GM18505 (cell line): ENCODE results near the gene MYLK.
"Not testable (repeated sequence)": the region's sequence is repeated elsewhere in the genome, so short reads cannot be mapped to it uniquely, and the experiment has no call there.

Experiments
- ATAC-seq: cut with Tn5 transposase; IDR thresholded peaks from one replicate; pipeline ENCODE4 v1.9.1; 2021; ENCODE audit not compliant: unreplicated experiment
- POLR2A ChIP-seq: IDR thresholded peaks from 4 replicates; pipeline ENCODE4 v1.6.1; 2011; ENCODE audit warnings: borderline replicate concordance; ENCODE audit not compliant: insufficient read depth, insufficient read length; ENCODE audit errors: extremely low read depth

The MYLK gene

DNA sequence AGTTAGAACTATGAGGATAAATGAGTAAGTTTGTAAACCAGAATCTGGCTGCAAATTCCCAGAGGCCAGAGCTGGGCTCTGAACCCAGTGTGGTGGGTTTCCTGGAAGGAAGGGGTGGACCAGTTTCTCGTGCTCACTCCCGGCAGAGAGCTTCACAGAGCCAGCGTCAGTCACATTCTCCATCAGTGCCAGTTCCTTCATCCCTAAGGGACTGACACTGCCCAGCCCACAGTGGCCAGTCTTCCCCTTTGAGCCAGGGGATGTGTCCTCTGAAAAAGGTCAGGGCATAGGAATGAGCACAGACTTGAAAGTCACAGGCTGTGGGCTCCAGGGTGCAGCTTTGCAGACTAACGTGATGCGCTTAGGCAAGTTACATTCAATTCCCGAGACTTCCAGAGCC, 163.5 kb downstream of the MYLK start:
- ATAC-seq, result no peak
- no peak for TF ChIP-seq POLR2A

DNA sequence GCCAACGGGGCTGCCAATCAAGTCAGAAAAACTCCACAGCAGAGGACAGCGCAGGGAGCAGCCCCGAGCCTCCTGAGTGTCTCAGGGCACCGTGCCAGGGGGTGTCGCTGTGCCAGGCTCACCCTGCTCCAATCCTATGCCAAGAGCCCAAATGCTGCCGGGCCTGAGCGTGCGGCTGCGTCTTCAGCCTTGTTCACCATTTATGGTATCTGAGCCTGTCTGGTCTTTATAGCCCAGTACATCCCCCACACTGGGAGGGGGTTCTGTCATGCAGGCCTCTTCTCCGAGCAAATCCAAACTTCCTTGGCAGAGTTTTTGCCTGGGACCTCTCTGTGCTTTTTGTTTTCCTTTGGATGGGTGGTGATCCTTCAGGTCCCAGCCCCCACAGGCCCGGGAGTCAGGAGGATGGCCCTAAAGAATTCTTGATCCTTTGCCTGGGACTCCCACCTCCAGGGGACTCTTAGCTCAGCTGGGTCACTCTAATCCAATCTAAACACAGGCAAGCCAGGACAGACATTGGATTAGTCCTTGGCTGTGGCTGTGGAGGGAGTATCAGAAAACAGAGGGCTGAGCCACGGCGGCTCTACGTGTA, 164.2 kb downstream of the MYLK start:
- no peak for TF ChIP-seq POLR2A
- no peak for ATAC-seq

DNA sequence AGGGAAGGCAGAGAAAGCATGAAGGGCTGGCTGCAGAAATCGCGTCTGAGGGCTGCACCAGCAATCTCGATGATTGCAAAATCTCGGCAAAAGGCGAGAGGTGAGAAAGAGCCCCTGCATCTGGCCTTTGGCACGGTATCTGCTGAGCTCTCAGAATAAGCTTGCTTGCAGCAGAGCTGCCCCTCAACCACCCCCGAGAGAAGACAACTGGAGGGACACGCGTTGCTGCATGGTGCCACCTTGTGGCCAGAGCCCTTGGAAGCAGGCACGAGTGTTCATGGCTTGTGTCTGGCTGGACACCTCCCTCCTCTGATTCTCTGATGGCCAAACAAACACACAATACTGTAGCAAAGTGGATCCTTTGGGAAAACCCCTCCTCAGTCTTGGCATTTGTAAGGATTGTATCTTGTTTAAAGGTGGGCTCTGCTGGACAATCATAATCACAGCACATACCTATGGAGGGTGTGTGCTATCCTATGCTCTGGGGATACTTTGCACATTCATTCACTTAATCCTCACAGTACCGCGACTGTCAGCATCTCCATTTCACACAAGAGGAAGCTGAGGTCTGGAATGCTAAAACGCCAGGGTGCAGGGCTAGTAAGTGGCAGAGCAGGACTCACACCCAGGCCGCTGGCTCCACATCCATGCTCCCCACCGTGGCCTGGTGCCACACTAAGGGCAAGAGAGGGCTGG, 164.9 kb downstream of the MYLK start:
- ATAC-seq, result not testable (repeated sequence)

DNA sequence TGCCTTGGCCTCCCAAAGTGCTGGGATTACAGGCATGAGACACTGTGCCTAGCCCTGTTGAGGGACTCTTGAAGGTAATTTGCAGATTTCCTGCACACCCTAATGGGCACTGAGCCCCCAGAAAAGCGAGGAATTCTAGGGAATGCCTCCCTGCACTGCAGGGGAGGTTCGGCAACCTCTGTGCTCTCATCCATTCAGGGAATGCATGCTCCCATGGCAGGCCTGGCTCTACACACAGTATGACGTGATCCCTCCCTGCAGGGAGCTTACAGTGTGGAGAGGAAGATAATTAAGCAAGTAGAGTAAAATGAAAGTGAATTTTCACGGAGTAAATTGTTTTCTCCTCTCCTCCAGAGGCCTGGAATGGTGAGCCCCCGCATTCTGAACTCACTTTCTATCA, 166.0 kb downstream of the MYLK start:
- no peak for ATAC-seq
- no peak for TF ChIP-seq POLR2A

DNA sequence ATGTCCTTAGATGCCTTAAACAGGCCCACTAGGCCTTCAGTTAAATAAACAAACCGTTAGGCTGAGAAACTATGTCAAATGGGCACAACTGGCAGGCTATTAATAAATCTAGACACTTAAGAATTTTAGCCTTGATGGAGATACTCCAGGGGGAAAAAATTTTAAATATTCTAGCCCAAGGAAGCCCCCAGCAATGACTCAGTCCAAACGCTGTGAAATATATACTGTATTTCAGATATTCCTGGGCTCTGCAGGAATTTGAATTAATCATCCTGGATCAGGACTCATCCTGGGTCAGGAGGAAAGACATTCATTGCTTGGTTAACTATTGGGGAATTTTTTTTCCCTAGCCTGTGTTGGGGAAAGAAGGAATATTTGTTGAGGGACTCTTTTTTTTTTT, 166.7 kb downstream of the MYLK start:
- ATAC-seq, result not testable (repeated sequence)

DNA sequence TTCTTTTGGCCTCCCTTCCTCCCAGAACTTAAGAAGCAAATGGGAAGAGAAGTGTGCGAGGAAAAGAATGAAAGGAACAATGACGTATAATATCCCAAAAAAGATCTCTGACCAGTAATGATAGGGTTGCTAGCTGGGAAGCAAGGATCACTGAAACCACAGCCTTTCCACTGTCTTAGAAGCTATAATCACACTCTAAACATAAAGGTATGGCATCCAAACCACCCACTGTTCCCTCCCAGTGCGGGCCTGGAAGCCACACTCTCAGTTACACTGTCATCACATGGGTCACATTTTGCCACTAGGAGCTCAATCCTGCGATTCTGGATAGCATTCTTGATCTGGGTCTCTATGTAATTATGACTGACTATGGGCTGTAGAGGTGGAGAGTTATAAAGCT, 167.7 kb downstream of the MYLK start:
- no peak for ATAC-seq
- TF ChIP-seq POLR2A, result no peak

DNA sequence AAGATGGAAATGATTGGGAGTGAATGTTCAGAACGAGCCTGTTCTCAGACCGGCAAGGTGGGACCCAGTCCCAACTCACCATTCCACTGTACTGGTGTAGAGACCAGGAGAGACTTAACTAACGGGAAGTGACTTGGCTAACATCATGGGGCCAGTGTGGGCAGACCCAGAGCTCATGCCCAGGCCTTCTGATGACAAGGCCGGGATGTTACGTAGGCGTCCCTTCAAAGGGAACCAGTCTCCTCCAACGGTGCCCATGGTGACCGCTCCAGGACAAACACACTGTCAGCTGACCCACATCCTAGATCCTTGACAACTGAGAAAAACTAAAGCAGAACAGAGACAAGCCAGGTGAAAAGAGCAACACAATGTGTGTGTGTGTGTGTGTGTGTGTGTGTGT, 170.9 kb downstream of the MYLK start:
- no peak for TF ChIP-seq POLR2A
- no peak for ATAC-seq

DNA sequence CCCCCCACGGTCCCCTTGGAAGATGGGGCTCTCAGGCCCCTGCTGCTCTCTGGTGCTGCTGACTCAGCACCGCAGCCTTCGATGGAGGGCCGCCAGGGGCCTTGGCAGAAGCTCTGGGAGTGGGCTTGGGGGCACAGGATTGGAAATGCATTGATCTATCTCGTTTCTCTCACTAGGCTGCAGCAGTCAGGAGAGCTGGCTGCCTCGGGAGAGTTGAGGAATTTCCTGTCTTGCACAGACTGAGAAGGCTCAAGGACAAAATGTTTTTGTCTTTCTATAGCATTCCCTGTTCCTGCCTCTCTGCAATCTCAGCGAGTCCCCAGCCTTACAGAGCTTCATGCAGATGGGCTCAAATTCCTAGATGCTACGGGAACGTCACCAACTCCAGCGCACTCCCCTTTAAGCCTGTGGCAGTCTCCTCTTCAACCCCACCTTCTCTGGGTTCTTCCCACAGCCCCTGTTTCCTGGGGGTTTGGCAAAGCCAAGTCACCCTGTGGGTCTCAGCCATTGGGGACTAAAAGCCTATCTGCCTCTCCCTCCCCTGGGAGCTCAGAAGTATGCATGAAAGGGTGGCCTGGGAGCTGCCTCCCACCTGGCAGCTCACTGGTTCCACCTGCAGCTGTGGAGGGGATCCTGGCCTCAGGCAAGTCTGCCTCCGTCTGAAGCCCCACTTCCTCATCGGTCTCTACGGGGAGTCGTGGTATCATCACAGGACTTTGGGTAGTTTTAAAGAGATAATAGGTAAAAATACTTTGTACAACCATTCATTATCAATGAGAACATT, 171.9 kb downstream of the MYLK start:
- TF ChIP-seq POLR2A, result no peak
- ATAC-seq, result no peak

DNA sequence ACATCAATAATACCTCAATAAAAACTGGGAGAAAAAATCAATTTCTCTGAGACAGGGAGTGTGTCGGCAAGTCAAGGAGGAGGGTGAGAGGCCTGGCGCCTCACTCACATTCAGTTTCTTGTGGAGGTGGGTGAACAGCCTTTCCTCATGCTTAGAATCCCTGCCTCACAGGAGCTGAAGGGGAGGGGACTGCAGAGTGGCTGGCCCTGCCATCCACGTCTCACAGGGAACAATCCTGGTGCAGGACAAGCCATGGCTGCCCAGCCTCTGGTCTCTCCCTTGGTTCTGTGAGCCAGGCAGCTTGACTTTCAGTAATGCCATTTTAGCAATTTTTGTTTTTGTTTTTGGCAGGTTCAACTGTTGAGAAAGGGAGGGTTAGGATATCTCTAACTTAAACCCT, 172.8 kb downstream of the MYLK start:
- ATAC-seq, result no peak
- TF ChIP-seq POLR2A, result no peak

DNA sequence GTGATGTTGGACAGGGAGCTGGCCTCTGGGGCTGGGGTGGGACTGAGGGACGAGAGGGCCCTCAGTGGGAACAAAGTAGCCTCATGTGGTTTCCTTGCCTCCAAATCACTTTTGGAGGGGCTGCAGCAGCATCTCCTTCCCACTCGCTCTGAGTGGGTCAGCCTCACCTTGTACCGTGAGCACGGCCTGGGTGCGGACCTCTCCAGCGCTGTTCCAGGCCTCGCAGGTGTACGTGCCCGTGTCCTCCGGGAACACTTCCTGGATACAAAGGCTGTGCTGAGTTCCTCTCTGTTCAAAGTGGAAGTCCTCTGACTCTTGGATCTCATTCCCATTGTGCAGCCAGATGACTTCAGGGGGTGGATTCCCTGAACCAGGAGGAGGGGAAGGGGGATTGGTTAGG, 175.6 kb downstream of the MYLK start:
- no peak for ATAC-seq

DNA sequence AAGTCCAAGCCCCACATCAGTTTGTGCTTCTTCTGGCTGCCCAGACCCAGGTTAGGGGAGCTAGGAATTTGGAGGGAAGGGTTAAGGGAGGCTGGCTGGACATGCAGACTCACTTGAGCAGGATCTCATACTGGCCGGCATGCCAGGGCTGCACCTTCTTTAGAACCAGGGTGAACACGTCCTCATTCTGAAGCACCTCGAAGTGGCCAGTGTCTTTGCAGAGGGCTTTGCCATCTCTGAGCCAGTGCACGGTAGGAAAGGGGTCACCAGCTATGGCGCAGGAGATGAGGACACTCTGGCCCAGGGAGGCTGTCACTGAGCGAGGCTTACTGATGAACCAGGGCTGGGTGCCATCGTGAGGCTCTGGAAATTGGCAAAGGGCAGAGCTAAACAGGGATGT, 176.5 kb downstream of the MYLK start:
- not testable (repeated sequence) for ATAC-seq

More for the DNA sequence above, 175.6 kb downstream of the MYLK start:
- no peak for TF ChIP-seq POLR2A

DNA sequence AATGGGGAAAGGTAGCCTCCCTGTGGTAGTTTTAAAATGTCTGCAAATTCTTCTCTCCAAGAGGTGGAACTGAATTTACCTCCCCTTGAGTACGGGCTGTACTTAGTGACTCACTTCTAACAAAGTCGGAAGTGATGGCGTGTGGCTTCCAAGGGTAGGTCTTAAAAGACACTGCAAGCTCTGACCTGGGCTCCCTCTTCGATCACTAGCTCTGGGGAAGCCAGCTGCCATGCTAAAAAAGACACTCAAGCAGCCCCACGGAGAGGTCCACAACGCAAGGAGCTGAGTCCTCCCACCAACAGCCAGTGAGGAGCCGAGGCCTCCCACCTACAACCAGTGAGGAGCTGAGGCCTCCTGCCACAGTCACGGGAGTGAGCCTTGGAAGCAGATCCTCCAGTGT, 177.3 kb downstream of the MYLK start:
- ATAC-seq, result no peak
- TF ChIP-seq POLR2A, result no peak

DNA sequence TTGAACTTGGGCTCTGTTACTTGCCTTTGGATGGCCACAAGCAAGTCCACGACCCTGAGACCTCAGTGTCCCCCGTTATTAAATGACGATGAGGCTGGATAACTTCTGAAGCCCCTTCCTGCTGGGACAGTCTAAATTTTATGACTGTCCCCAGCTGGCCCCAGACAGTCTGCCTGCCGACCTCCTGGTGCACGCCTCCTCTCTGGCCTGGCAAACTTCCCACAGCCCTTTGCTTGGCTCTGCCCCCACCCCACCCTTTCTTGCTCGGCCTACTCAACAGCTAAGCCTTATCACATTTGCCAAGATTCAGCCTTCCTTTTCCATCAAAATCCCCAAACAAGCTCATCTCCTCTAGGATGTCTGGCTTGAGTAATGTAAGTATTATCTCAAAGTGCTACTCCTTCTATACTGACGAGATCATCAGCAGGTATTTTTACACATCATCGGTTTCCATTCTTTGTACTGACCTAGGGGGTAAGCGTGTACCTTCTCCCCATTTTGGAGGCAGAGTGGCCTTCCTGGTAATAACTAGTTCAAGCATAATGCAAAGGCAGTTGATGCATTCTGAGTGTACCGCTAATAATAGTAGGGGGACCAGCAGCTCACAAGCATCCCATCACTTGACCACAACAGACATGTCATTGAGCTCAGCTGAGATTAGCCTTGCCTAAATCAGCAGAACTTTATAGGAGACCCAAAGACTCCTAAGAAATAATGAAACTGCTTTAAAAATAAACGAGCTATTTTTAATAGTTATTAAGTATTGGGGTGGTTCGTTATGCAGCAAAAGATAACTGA, 178.4 kb downstream of the MYLK start:
- no peak for ATAC-seq
- TF ChIP-seq POLR2A, result no peak

DNA sequence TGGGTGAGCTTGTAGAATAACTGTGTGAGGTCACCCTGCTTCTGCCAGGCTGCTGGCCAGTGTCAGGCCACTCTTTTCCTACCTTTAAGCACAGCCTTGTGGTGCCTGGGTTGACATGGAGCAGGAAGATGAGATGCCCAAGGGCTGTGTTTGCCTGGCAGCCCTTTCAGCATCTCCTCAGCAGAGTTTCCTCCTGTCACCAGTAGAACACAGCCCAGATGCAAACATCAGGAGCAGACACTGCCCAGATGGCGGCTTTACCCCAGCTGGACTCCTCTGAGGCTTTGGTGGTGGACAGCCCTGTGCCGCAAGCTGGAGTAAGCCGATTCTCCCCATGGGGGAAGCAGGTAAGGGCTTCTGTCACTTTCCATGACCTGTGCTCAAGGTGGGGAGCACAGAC, 180.5 kb downstream of the MYLK start:
- not testable (repeated sequence) for ATAC-seq
